GM19351 (cell line): ENCODE data around the gene B4GALNT4.
"Not testable (repeated sequence)": the region's sequence is repeated elsewhere in the genome, so short reads cannot be mapped to it uniquely, and the experiment has no call there.

ENCODE experiments used
- ATAC-seq: cut with Tn5 transposase; IDR thresholded peaks from one replicate; pipeline ENCODE4 v1.9.1; 2021; ENCODE audit warnings: mild to moderate bottlenecking, moderate library complexity; ENCODE audit not compliant: unreplicated experiment

The B4GALNT4 gene

GRCh38 chr11:418343-419247 is 49.3 kb downstream of the B4GALNT4 start:
- no peak for ATAC-seq

GRCh38 chr11:419248-420005 is 50.1 kb downstream of the B4GALNT4 start:
- ATAC-seq: no peak

GRCh38 chr11:420054-420910 is 51.0 kb downstream of the B4GALNT4 start:
- ATAC-seq: no peak

GRCh38 chr11:420911-421321 is 51.6 kb downstream of the B4GALNT4 start:
- ATAC-seq: no peak

GRCh38 chr11:422249-422656 is 53.0 kb downstream of the B4GALNT4 start:
- no peak for ATAC-seq

- no peak for ATAC-seq
These were observed 54.9 kb downstream of the B4GALNT4 start for GRCh38 chr11:424232-424631.

- not testable (repeated sequence) for ATAC-seq
These were observed 55.5 kb downstream of the B4GALNT4 start for GRCh38 chr11:424766-425165.

- no peak for ATAC-seq
These were observed 56.0 kb downstream of the B4GALNT4 start for GRCh38 chr11:425301-425700.

GRCh38 chr11:426851-427250 is 57.6 kb downstream of the B4GALNT4 start:
- no peak for ATAC-seq

- ATAC-seq: no peak
These were observed 59.0 kb downstream of the B4GALNT4 start for GRCh38 chr11:428295-428694.

GRCh38 chr11:429391-429790 is 60.1 kb downstream of the B4GALNT4 start:
- no peak for ATAC-seq

- no peak for ATAC-seq
These were observed 60.7 kb downstream of the B4GALNT4 start for GRCh38 chr11:429931-430456.
